ENCODE results near the gene CLPSL2. TPM values are rescaled to one million over a fixed set of nuclear protein-coding genes. Genes with fewer than 3 reads are reported as not detected.

Gene CLPSL2
- total RNA-seq, 2 donors from 2014 or later: 1.1 to 2.1 TPM

GRCh38 chr6:35786272-35786671 is 9.9 kb downstream of the CLPSL2 start:
- Mint-ChIP-seq H3K27me3 (ENCODE audit: insufficient read depth) (peaks cover 16% of the 10 kb centered on the region), H3K36me3 (ENCODE audit: low read depth) (no peaks in the 10 kb centered on the region), H3K27ac (no peak overlapping the region), H3K4me1 (no peaks in the 10 kb centered on the region), H3K4me3 (no peak overlapping the region), H3K9me3 (no peaks in the 10 kb centered on the region)
- 91 to 95% methylated on average over 2 of the region's 2 CpGs for WGBS, 2 experiments (ENCODE audit: insufficient coverage in 1 of 2, insufficient read length in 1 of 2)
- Histone ChIP-seq H3K4me1 (ENCODE audit: control insufficient read depth, insufficient read depth, low read length) (no peaks in the 10 kb centered on the region), H3K9me3 (ENCODE audit: control insufficient read depth, low read length) (no peaks in the 10 kb centered on the region), H3K27me3 (ENCODE audit: control insufficient read depth, insufficient read depth, low read length, poor library complexity, severe bottlenecking) (no peaks in the 10 kb centered on the region), H3K36me3 (ENCODE audit: control insufficient read depth, insufficient read depth, low read length) (no peaks in the 10 kb centered on the region), H3K27ac (ENCODE audit: low read depth, low read length) (no peak overlapping the region), H3K9ac (ENCODE audit: extremely low read depth, low read length, poor library complexity, severe bottlenecking) (no peak overlapping the region), H3K4me3 (ENCODE audit: low read length) (no peak overlapping the region)
- DNase-seq: no peak
- no peak for TF ChIP-seq CTCF (conservative IDR thresholded peaks at IDR 0.05)

GRCh38 chr6:35786810-35787209 is 10.4 kb downstream of the CLPSL2 start:
- no peak for DNase-seq
- H3K9me3 Mint-ChIP-seq: no peaks in the 10 kb centered on the region
- H3K27me3 ChIP-seq (ENCODE audit: control insufficient read depth, insufficient read depth, low read length, poor library complexity, severe bottlenecking): no peaks in the 10 kb centered on the region

GRCh38 chr6:35787266-35788218 is 11.1 kb downstream of the CLPSL2 start:
- Histone ChIP-seq H3K9ac (ENCODE audit: extremely low read depth, low read length, poor library complexity, severe bottlenecking) (no peak overlapping the region), H3K4me3 (ENCODE audit: low read length) (no peak overlapping the region), H3K27me3 (ENCODE audit: control insufficient read depth, insufficient read depth, low read length, poor library complexity, severe bottlenecking) (no peaks in the 10 kb centered on the region), H3K36me3 (ENCODE audit: control insufficient read depth, insufficient read depth, low read length) (no peaks in the 10 kb centered on the region), H3K4me1 (ENCODE audit: control insufficient read depth, insufficient read depth, low read length) (no peaks in the 10 kb centered on the region), H3K9me3 (ENCODE audit: control insufficient read depth, low read length) (no peaks in the 10 kb centered on the region), H3K27ac (ENCODE audit: low read depth, low read length) (no peak overlapping the region)
- Mint-ChIP-seq H3K9me3 (no peaks in the 10 kb centered on the region), H3K4me1 (no peaks in the 10 kb centered on the region), H3K36me3 (ENCODE audit: low read depth) (no peaks in the 10 kb centered on the region), H3K27ac (no peak overlapping the region), H3K4me3 (no peak overlapping the region), H3K27me3 (ENCODE audit: insufficient read depth) (peaks cover 16% of the 10 kb centered on the region)
- no peak for TF ChIP-seq CTCF (conservative IDR thresholded peaks at IDR 0.05)
- WGBS, 2 experiments (ENCODE audit: insufficient coverage in 1 of 2, insufficient read length in 1 of 2): 90 to 94% methylated on average over 13 of the region's 13 CpGs
- DNase-seq: no peak

More at GRCh38 chr6:35786810-35787209, 10.4 kb downstream of the CLPSL2 start:
- Histone ChIP-seq H3K4me1 (ENCODE audit: control insufficient read depth, insufficient read depth, low read length) (no peaks in the 10 kb centered on the region), H3K4me3 (ENCODE audit: low read length) (no peak overlapping the region), H3K27ac (ENCODE audit: low read depth, low read length) (no peak overlapping the region), H3K9ac (ENCODE audit: extremely low read depth, low read length, poor library complexity, severe bottlenecking) (no peak overlapping the region), H3K9me3 (ENCODE audit: control insufficient read depth, low read length) (no peaks in the 10 kb centered on the region), H3K36me3 (ENCODE audit: control insufficient read depth, insufficient read depth, low read length) (no peaks in the 10 kb centered on the region)
- WGBS, 2 experiments (ENCODE audit: insufficient coverage in 1 of 2, insufficient read length in 1 of 2): 92 to 94% methylated on average over 24 to 25 of the region's 25 CpGs
- Mint-ChIP-seq H3K27ac (no peak overlapping the region), H3K27me3 (ENCODE audit: insufficient read depth) (peaks cover 16% of the 10 kb centered on the region), H3K4me1 (no peaks in the 10 kb centered on the region), H3K36me3 (ENCODE audit: low read depth) (no peaks in the 10 kb centered on the region), H3K4me3 (no peak overlapping the region)
- no peak for TF ChIP-seq CTCF (conservative IDR thresholded peaks at IDR 0.05)

Measured in endodermal cell (in vitro differentiated cells).